Middle frontal gyrus (tissue), 1 donor: ENCODE results near the gene CMIP.

Experiments used
- DNase-seq: peaks from one replicate; pipeline ENCODE4 v3.0.0-alpha.2; 2015; ENCODE audit warnings: low spot score; ENCODE audit errors: extremely low spot score

The CMIP gene

DNA sequence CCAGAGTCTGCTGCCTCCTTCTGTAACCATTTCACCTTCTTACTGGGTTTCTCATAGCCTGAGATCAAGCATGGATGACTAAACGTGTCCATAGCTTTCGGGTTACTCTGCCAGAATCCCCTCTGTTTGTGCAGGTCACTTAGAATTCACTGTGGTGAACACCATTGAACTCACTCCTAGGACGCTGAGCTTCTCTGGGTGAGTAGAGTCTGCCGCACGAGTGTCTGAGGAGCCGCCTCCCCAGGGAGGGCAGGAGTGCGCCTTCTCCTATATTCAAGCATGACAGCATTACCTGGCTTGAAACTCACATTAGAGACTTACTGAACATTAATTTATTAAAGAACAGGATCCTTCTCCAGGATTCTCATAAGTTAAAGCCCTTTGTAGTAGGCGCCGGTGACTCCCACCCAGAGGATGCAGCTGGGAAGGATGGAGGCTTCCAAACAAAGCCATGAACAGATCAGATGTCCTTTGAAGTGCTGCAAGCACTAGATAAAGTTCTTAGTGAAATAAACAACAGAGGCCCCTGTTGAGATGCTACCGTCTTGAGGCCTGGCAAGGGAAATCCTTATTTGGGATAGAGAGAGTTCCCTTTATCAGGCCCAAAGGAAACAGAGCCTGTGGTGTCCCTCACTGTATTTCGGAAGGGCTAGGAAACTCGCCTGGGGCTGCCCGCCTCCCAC is 189.9 kb downstream of the CMIP start:
- DNase-seq: no peak

DNA sequence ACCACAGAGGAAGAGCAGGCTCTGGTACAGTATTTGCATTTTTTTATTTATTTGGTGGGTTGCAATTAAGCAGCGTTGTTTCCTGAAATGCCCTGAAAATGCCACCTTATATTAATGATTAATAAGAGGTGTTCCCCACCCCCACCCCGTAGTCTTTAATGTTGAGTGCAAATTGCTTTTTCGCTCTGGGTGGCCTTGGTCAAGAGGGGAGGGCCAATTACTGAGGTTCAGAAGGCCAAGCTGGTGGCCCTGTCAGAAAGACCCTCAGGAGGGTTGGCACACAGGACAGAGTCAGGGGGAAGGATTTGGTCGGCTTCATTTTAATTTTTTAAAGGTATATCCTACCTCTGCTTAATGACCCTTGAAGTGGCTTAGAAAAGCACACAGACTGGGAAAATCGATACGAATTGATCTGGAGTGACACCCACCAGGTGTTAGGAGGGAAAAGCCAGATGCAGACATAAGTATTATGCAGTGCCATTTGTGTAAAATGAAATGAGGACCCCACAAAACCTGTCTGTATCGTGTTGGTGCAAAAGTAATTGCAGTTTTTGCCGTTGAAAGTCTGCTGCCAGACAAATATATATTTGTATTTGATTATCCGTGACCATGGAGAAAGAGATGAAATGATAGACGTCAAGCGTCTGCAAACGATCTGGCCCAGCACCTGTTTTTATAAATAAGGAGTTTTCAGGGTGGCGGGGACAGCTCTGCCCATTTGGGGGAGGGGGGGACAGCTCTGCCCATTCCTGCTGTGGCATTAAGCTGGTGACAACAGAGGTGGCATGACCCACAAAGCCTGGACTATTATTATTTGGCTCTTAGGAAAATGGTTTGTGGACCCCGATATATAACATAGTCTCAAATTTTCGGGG is 190.7 kb downstream of the CMIP start:
- no peak for DNase-seq

DNA sequence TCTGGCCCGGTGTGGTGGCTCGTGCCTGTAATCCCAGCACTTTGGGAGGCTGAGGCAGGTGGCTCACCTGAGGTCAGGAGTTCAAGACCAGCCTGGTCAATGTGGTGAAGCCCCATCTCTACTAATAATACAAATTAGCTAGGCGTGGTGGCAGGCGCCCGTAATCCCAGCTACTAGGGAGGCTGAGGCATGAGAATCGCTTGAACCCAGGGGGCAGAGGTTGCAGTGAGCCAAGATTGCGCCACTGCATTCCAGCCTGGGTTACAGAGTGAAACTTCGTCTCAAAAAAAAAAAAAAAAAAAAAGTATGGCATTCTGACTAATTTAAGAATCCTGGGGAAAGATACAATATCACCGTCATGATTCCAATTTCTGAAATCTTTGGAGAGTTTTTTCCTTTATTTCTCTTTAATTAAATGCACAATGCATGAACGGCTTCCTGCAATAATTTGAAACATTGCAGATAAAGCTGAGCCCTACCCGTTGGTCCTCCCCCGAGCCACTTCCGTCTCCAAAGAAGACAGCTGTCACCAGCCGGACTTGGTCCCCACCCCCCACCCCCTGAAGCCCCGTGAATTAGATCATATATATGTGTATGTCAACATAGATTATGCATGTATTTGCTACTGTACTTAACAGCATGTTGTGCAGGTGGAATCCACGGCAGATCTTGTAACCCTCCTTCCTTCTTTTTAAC is 191.8 kb downstream of the CMIP start:
- DNase-seq: no peak

DNA sequence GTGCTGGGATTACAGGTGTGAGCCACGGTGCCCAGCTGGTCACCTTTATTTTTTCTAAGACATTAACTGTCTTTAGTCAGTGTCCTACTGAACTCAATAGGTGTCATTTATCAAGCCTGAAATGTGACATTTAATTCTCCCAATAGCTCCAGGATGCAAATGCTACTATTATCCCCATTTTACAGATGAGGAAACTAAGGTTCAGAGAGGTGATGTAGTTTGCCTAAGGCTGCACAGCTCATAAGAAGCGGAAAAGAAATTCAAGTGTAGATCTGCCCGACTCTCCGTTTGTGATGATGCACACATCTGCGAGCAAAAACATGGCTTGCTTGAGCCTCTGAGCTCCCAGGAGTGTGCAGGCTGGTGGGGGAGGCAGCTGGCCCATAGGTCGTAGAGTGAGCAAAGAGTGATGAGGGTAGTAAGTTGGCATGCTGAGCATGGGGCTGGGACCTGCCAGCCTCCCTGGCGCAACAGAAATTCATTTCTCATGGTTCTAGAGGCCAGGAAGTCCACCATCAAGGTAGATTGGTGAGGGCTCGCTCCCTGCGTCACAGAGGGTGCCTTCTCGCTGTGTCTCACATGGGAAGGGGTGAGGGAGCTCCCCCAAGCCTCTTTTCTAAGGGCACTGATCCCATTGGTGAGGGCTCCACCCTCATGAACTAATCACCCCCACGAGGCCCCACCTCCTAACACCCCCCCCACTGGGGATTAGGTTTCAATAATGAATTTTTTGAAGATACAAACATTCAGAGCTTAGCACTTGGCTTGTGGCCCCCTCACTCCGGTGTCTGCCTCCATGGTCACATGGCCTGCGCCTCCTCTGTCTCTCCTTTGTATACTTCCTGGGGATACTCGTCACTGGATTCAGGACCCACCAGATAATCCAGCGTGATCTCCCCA is 193.0 kb downstream of the CMIP start:
- no peak for DNase-seq

DNA sequence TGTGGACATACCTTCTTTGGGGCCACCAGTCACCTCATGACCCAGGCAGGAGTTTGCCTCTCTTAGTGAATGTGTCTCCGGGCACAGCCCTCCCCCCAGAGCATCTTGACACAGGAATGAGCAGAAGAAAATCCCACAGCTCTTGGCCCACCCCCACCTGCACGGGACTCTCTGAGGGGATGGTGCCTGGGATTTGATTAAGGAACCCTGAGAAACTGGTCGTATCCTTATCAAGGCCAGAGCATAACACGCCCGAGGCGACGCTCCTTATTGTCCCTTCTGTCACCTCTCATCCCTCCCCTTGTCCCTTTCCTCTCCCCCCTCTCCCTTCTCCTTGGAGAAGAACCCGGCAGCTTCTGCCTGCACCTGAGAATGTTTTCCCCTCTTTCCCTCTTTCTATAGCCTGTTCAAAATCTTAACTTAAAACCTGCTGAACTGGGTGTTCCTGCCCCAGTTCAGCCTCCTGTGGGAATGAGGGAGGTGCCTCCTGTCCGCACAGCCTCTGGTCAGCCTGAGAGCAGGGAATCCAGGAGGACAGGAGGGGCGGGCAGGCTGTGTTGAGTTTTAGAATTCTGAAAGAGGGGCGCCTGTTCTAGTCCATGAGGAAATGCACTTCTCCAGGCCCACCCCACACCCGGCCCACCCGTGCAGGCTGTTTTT is 193.8 kb downstream of the CMIP start:
- no peak for DNase-seq

DNA sequence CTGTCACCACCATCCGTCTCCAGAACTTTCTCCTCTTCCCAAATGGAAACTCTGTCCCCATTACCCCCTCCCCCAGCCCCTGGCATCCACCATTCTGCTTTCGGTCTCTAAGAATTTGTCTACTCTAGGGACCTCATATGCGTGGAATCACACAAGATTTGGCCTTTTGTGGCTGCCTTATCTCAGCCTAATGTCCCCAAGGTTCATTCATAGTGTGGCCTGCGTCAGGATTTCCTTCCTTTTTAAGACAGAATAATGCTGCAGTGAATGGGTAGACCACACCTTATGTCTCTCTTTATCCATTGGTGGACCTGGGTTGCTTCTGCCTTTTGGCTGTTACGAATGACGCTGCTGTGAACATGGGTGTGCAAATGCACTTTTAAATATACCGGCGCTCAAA is 194.7 kb downstream of the CMIP start:
- DNase-seq: no peak

DNA sequence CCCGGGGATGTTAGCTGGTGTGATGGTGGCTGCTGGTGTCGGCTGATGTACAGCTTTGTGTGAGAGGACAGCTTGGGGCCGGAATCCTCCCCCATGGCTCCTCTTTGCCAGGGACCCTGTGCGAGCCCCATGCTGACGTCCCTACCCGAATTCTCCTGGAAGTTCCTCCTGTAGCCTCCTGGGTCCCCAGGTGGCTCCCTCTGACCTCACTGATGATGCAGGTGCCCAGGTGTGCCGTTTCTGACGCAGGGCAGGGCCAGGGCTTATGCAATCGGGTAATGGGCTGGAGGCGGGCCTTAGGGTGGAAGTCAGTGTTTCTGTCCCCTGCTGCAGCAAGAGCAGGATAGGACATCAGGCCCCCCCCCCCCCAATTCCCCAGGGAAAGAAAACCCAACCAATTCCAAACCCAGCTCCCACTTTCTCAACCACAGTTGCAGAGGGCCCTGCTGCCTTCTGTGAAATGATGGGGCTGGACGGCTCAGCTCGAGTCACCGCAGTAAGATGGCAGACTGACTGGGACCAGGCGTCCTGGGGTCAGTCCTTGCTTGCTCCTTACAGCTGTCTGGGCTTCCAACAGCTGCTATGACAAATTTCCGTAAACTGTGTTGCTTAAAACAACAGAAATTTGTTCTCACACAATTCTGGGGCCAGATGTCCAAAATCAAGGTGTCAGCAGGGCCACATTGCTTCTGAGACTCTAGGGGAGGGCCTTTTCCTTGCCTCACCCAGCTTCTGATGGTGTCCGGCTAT is 195.5 kb downstream of the CMIP start:
- DNase-seq: no peak

DNA sequence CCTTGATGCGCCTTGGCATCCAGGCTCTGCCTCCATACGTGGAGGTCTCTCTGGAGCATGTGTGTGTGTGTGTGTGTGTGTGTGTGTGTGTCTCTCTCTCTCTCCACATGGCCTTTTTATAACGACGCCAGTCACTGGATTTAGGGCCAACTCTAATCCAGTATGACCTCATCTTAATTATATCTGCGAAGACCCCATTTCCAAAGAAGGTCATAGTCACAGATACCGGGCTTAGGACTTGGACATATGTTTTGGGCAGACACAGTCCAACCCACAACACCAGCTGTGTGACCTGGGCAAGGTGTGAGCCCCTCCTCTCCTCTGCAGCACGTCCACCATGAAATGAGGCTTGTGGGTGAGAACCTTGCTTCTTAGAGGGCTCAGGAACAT is 196.1 kb downstream of the CMIP start:
- DNase-seq: no peak

DNA sequence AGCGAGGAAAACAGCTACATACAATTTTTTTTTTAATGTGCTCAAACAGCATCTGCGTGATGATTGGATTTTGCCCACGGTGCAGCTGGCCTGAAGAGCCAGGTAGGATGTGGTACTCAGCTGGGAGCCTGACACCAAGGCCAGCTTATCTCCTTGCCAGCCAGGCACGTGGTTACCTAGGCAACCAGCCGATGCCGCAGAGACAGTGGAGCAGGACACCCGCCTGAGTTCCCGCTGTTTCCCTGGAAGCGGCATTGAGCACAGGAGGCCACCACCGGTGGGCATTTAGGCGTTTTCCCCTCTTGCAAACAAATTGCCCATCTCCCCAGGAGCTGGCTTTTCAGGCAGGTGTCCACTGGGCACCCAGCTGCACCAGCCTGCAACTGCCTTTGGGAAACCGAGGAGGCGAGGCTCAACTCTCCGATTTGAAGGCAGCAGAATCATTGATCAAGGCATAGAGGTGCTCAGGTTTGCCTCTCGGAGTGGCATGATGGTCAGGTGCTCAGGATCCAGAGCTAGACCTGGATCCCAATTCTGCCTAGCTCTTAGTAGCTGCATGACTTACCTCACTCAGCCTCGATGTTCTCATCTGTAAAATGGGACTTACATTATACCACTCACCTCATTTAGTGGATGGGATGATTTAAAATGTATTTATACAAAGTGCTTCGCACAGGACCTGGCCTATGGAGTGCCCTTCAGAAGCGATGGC is 196.9 kb downstream of the CMIP start:
- DNase-seq: no peak

DNA sequence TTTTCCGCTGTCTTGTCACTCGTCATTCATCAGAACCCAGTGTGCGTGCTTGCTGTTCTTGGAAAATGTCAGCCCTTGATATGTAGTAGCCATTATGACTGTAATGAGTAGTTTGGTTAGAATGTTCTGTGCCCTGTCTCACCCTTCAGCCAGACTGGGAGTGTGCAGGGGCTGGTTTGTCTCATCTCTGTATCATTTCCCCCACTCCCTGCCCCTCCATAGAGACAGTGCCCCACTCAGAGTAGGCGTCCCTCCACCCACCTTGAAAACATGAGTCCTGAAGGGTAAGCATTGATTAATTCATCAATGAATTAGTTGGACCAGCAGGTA is 197.5 kb downstream of the CMIP start:
- no peak for DNase-seq

DNA sequence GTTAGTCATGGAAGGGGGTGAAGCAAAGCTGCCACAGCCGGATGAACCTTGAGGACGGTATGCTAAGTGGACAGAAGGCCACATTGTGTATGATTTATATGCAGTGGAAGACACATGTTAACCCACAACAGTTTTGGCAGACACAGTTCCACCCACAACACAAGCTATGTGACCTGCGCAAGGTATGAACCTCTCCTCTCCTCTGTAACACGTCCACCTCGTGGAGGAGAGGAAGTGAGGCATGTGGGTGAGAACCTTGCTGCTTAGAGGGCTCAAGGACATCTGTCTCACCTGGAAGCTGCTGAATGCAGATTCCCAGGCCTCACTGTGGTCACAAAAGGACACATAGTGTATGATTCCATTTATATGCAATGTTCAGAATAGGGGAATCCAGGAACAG is 198.3 kb downstream of the CMIP start:
- DNase-seq: no peak

DNA sequence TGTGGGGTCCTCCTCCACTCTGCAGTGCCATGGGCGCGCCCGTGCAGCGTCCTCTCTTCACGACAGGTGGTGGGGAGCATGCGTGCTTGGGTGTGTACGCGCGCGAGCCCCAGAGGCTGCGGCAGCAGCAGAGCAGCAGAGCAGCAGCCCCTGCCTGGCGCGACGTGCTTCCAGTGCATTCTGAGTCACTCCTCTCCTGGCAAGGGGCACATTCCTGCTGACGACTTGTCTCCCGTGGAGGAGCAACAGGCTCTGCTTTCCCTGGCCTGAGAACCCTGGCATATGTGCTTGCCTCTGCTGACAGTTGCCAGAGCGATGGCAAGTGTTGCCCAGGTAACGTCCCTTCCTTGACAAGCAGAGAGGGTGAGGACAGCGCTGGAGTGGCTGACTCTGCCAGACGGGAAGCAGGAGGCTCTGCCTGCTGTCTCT is 200.7 kb downstream of the CMIP start:
- DNase-seq: no peak

DNA sequence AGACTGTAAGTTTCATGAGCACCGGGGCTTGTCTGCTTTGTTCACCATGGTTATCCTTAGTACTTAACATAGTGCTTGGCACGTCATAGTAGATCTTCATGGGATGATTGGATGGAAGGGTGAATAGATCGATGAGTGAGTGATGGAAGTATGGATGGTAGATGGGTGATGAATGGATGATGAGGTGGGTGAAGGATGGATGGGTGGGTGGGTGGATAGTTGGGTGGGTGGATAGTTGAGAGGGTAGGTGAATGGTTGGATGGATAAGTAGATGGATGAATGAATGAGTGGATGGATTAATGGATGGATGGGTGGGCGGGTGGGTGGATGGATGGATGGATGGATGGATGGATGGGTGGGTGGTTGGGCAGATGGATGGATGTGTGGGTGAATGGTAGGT is 201.3 kb downstream of the CMIP start:
- no peak for DNase-seq

DNA sequence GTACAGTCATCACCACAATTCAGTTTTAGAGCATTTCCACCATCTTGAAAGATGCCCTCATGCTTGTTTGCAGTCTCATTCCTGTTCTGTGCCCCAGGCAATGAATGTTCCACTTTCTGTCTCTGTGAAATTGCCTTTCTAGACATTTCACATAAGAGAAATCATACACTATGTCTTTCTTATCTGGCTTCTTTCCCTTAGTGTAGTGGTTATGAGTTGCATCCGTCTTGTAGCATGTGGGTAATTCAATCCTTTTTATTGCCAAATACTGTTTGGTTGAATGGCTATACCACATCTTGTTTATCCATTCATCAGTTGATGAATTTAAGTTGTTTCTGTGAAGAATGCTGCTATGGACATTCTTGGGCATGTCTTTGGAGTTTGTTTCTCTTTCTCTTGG is 202.0 kb downstream of the CMIP start:
- no peak for DNase-seq

DNA sequence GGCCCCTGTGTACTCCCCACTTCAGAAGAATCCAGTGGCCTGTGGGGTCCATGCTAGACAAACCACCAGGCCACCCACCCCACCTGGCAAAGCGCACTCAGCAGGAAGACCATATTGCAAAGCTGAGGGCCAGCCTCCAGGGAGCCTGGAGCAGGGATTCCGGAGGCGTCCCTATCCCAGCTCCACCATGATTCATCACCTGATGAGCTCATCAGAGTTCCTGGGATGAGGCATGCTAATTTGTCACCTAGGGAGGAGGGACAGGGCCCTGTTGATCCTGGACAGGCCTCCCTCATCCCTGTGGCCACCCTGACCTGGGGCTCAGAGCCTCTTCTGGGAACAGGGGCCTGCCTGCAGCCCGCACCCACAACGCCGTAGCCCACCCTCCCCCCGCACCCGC is 202.9 kb downstream of the CMIP start:
- no peak for DNase-seq

DNA sequence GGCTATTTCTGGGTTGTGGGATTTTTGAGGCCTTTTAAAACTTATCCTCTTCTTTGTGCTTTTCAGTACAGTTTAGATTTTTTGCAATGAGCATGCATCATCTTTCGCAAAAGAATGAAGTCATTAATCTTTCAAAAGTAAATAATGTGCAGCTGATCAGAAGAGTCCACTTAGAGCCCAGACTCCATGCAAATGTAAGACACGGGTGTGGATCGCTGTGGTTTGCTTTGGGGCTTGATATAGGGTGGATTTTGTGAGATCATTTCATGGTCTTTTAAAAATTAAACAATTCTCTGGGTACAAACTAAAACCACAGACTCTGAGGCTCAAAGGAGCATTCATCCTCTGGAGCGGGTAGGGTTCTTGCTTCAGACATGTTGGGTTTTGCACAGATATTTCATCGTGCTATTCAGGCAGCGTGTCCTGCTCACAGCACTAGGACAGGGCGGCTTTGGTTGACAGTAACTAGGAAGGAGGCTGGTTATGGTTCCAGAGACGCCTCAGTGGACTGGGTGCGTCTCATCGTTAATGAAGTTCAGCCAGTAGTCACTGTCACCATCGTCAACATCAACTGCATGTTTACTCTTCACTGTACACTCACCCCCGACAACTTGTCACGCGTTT is 205.1 kb downstream of the CMIP start:
- DNase-seq: no peak

DNA sequence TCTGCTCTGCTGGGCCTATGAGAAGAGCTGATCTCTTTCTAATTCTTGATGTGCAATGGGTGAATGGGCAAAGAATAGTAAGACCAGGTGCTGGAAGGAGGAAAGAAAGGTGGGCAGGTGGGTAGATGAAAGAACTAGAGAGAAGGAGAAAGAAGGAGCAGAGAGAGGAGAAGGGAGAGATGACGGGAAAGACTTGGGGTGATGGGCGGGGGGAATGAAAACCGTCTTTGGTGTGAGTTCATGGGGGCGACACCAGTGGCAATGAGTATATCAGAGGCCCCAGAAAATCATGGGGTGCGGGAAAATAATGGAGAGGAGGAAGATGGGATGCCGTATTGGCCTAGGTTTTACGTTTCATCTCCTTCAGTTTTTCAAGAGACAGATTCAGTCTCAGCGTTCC is 205.7 kb downstream of the CMIP start:
- DNase-seq: no peak

DNA sequence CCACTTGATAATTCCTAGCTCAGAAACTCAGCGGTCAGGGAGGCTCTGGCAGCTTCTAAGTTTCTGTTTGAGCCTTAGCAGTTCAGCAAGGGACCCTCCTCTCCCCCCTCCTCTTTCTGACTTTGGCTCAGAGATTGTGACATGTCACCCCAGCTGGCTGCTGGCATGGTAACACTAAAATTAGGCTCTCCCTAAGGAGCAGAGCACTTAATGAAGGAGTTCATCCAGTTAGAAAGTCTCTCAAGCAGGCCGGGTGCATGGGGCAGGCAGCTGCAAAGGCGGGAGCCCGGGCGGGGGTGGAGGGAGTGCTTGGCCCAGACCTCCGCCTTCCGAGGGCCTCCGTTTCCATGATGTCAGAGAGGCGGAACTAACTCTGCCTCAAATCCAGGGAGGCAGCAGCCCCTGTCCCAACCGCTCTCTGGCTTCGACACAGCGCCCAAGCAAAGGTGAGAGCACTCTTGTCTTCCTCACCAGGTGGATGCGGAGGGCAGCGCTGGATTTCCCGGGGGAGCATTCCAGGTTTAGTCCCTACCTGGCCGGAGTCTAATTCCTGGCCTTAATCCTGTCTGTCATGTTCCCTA is 206.5 kb downstream of the CMIP start:
- no peak for DNase-seq
